Activated naive CD4-positive, alpha-beta T cell treated with anti-CD3 and anti-CD28 coated beads for 36 hours (primary cell): ENCODE data around the gene APOM. TPM values are rescaled to one million over a fixed set of nuclear protein-coding genes. Genes with fewer than 3 reads are reported as not detected.

Source experiments
- CTCF ChIA-PET: fragments of 350-600 bp; sonication (Branson Sonifier 250); formaldehyde crosslinking; loops from one replicate; lab custom pipeline; 2021; ENCODE audit warnings: antibody characterized with exemption; lab: Charles Lee
- DNase-seq: peaks from one replicate; pipeline ENCODE4 v3.0.0-alpha.2; 2020
- H3K27ac Mint-ChIP-seq: one replicate; pipeline ENCODE4 v1.8.0; 2021; ENCODE audit warnings: mild to moderate bottlenecking, mixed read lengths
- H3K27me3 Mint-ChIP-seq: one replicate; pipeline ENCODE4 v1.8.0; 2021; ENCODE audit warnings: low read depth, mixed read lengths
- H3K36me3 Mint-ChIP-seq: one replicate; pipeline ENCODE4 v1.8.0; 2021; ENCODE audit warnings: low read depth, mixed read lengths
- H3K4me1 Mint-ChIP-seq: one replicate; pipeline ENCODE4 v1.8.0; 2021; ENCODE audit warnings: low read depth, mixed read lengths
- H3K4me3 Mint-ChIP-seq: one replicate; pipeline ENCODE4 v1.8.0; 2021; ENCODE audit warnings: mild to moderate bottlenecking, moderate library complexity, mixed read lengths
- H3K9me3 Mint-ChIP-seq: one replicate; pipeline ENCODE4 v1.8.0; 2021; ENCODE audit warnings: mixed read lengths
- intact Hi-C: fragments of 100-400 bp; cut with micrococcal nuclease; formaldehyde crosslinking; loops from one replicate; pipeline ENCODE4 v1.15.1; 2023
- total RNA-seq, 2 experiments: library from RNA; stranded (reverse); gene quantifications; one replicate each; pipeline ENCODE4 v1.2.3, GENCODE V29; 2021

Gene APOM
- total RNA-seq, 2 experiments from 2014 or later = 2.6 to 3.7 TPM

GRCh38 chr6:31620586-31621319, 34.9 kb upstream of the APOM start, which contains the start of gene PRRC2A:
Gene PRRC2A, plus strand, starts transcription at chr6:31620715. Its CDS starts 2,075 bp downstream, at chr6:31622790.
- H3K27me3 Mint-ChIP-seq = no peaks in the 10 kb centered on the region
- peak within 1 kb of the TSS; percentile 83 for H3K4me3 Mint-ChIP-seq
- H3K36me3 Mint-ChIP-seq = peaks cover 58% of the 10 kb centered on the region
- peaks cover 50% of the 10 kb centered on the region for H3K4me1 Mint-ChIP-seq
- peak; percentile 84 for DNase-seq
- H3K27ac Mint-ChIP-seq = peak within 1 kb of the TSS; percentile 97
- CTCF ChIA-PET = interaction anchor here (0.6 to 1.1 kb wide), 3 partner anchors 12 to 126 kb away, joined by 3 to 7 read pairs (median 4); no protein-coding TSS in a partner anchor
- intact Hi-C loops = loop anchor here (1.0 kb wide), 11 partner anchors 32 to 243 kb away; partner anchors contain the start of genes ABHD16A, BAG6 and NFKBIL1
- no peaks in the 10 kb centered on the region for H3K9me3 Mint-ChIP-seq

- Mint-ChIP-seq H3K4me3 (peak overlapping the region; percentile 83), H3K27me3 (no peaks in the 10 kb centered on the region), H3K36me3 (peaks cover 63% of the 10 kb centered on the region), H3K27ac (peak overlapping the region; percentile 97), H3K4me1 (peaks cover 46% of the 10 kb centered on the region), H3K9me3 (no peaks in the 10 kb centered on the region)
- CTCF ChIA-PET = interaction anchor here (1.1 kb wide), 3 partner anchors 13 to 127 kb away, joined by 4 to 7 read pairs (median 4); no protein-coding TSS in a partner anchor
- intact Hi-C loops = no loop called here
- no peak for DNase-seq
These were observed 34.3 kb upstream of the APOM start for GRCh38 chr6:31621320-31621939.

GRCh38 chr6:31621991-31622390, 33.7 kb upstream of the APOM start:
- peaks cover 61% of the 10 kb centered on the region for H3K36me3 Mint-ChIP-seq
- CTCF ChIA-PET = interaction anchor here (0.5 to 1.1 kb wide), 6 partner anchors 12 to 127 kb away, joined by 3 to 7 read pairs (median 4); partner anchors contain the start of gene ATP6V1G2
- intact Hi-C loops = no loop called here
- peak overlapping the region; percentile 97 for H3K27ac Mint-ChIP-seq
- H3K9me3 Mint-ChIP-seq = no peaks in the 10 kb centered on the region
- DNase-seq = no peak
- H3K27me3 Mint-ChIP-seq = no peaks in the 10 kb centered on the region
- peaks cover 40% of the 10 kb centered on the region for H3K4me1 Mint-ChIP-seq
- H3K4me3 Mint-ChIP-seq = peak overlapping the region; percentile 83

- peaks cover 65% of the 10 kb centered on the region for H3K36me3 Mint-ChIP-seq
- no peak for DNase-seq
- intact Hi-C loops = no loop called here
- CTCF ChIA-PET = interaction anchor here (0.5 to 1.1 kb wide), 6 partner anchors 12 to 219 kb away, joined by 3 to 5 read pairs (median 4); partner anchors contain the start of gene ATP6V1G2
- peak overlapping the region; percentile 83 for H3K4me3 Mint-ChIP-seq
- H3K9me3 Mint-ChIP-seq = no peaks in the 10 kb centered on the region
- no peaks in the 10 kb centered on the region for H3K27me3 Mint-ChIP-seq
- peaks cover 36% of the 10 kb centered on the region for H3K4me1 Mint-ChIP-seq
- H3K27ac Mint-ChIP-seq = peak overlapping the region; percentile 97
These were observed 33.0 kb upstream of the APOM start for GRCh38 chr6:31622684-31623091.

- Mint-ChIP-seq H3K27me3 (no peaks in the 10 kb centered on the region), H3K27ac (peak overlapping the region; percentile 4), H3K9me3 (no peaks in the 10 kb centered on the region), H3K36me3 (peaks cover 72% of the 10 kb centered on the region), H3K4me1 (peaks cover 29% of the 10 kb centered on the region), H3K4me3 (no peak overlapping the region)
- intact Hi-C loops = no loop called here
- CTCF ChIA-PET = no interaction called here
- DNase-seq = no peak
These were observed 31.6 kb upstream of the APOM start for GRCh38 chr6:31624070-31624469.

GRCh38 chr6:31626952-31627351, 28.7 kb upstream of the APOM start:
- no peak overlapping the region for H3K27ac Mint-ChIP-seq
- CTCF ChIA-PET = no interaction called here

GRCh38 chr6:31627690-31628287, 27.9 kb upstream of the APOM start:
- intact Hi-C loops = no loop called here
- CTCF ChIA-PET = no interaction called here
- Mint-ChIP-seq H3K27me3 (no peaks in the 10 kb centered on the region), H3K27ac (peak overlapping the region; percentile 14), H3K36me3 (peaks cover 80% of the 10 kb centered on the region), H3K4me3 (no peak overlapping the region), H3K4me1 (peaks cover 11% of the 10 kb centered on the region), H3K9me3 (no peaks in the 10 kb centered on the region)
- no peak for DNase-seq

More at GRCh38 chr6:31626952-31627351, 28.7 kb upstream of the APOM start:
- no peak overlapping the region for H3K4me3 Mint-ChIP-seq
- no peaks in the 10 kb centered on the region for H3K9me3 Mint-ChIP-seq
- intact Hi-C loops = no loop called here
- H3K4me1 Mint-ChIP-seq = peaks cover 20% of the 10 kb centered on the region
- H3K36me3 Mint-ChIP-seq = peaks cover 83% of the 10 kb centered on the region
- no peak for DNase-seq
- no peaks in the 10 kb centered on the region for H3K27me3 Mint-ChIP-seq

GRCh38 chr6:31629014-31629413, 26.7 kb upstream of the APOM start:
- Mint-ChIP-seq H3K36me3 (peaks cover 80% of the 10 kb centered on the region), H3K4me1 (peaks cover 5% of the 10 kb centered on the region), H3K27ac (no peak overlapping the region), H3K27me3 (no peaks in the 10 kb centered on the region), H3K4me3 (no peak overlapping the region), H3K9me3 (no peaks in the 10 kb centered on the region)
- CTCF ChIA-PET = no interaction called here
- DNase-seq = no peak
- intact Hi-C loops = no loop called here

GRCh38 chr6:31630177-31630934, 25.3 kb upstream of the APOM start:
- no peak for DNase-seq
- H3K4me3 Mint-ChIP-seq = no peak overlapping the region
- no peaks in the 10 kb centered on the region for H3K9me3 Mint-ChIP-seq
- H3K27ac Mint-ChIP-seq = peak overlapping the region; percentile 46
- CTCF ChIA-PET = no interaction called here
- H3K27me3 Mint-ChIP-seq = no peaks in the 10 kb centered on the region
- intact Hi-C loops = no loop called here
- H3K4me1 Mint-ChIP-seq = peaks cover 4% of the 10 kb centered on the region
- H3K36me3 Mint-ChIP-seq = peaks cover 76% of the 10 kb centered on the region

GRCh38 chr6:31631209-31631608, 24.5 kb upstream of the APOM start:
- no peaks in the 10 kb centered on the region for H3K4me1 Mint-ChIP-seq
- no peak for DNase-seq
- CTCF ChIA-PET = no interaction called here
- no peaks in the 10 kb centered on the region for H3K9me3 Mint-ChIP-seq
- peaks cover 73% of the 10 kb centered on the region for H3K36me3 Mint-ChIP-seq
- no peak overlapping the region for H3K27ac Mint-ChIP-seq
- intact Hi-C loops = no loop called here
- no peaks in the 10 kb centered on the region for H3K27me3 Mint-ChIP-seq
- no peak overlapping the region for H3K4me3 Mint-ChIP-seq

- intact Hi-C loops = no loop called here
- no peak overlapping the region for H3K4me3 Mint-ChIP-seq
- no peaks in the 10 kb centered on the region for H3K4me1 Mint-ChIP-seq
- DNase-seq = no peak
- no peak overlapping the region for H3K27ac Mint-ChIP-seq
- CTCF ChIA-PET = no interaction called here
- peaks cover 73% of the 10 kb centered on the region for H3K36me3 Mint-ChIP-seq
- no peaks in the 10 kb centered on the region for H3K27me3 Mint-ChIP-seq
- H3K9me3 Mint-ChIP-seq = no peaks in the 10 kb centered on the region
These were observed 23.9 kb upstream of the APOM start for GRCh38 chr6:31631681-31632278.
